Activated naive CD4-positive, alpha-beta T cell treated with anti-CD3 and anti-CD28 coated beads, Interleukin-2, amount 50 U/mL, for 72 hours (primary cell): ENCODE measurements around the gene WHRN. TPM values are rescaled to one million over a fixed set of nuclear protein-coding genes. Genes with fewer than 3 reads are reported as not detected.

ENCODE experiments used
- ATAC-seq, 2 donors: fragments of 150-1000 bp; cut with Tn5 transposase; 2 replicates each; pipeline ENCODE4 v1.10.0; 2021; ENCODE audit warnings: mild to moderate bottlenecking in 2 of 2, moderate library complexity in 2 of 2
- DNase-seq, 2 donors: peaks; one replicate each; pipeline ENCODE4 v3.0.0; 2021 to 2022; ENCODE audit warnings: low spot score in 2 of 2
- H3K27ac Mint-ChIP-seq, 2 donors: one replicate each; pipeline ENCODE4 v1.8.0; 2022; ENCODE audit warnings: mild to moderate bottlenecking in 2 of 2, mixed read lengths in 2 of 2
- H3K36me3 Mint-ChIP-seq, 2 donors: one replicate each; pipeline ENCODE4 v1.8.0; 2022; ENCODE audit warnings: mixed read lengths in 2 of 2
- H3K9me3 Mint-ChIP-seq, 2 donors: one replicate each; pipeline ENCODE4 v1.8.0; 2022; ENCODE audit warnings: mixed read lengths in 2 of 2
- total RNA-seq, 2 donors: library from RNA; stranded (reverse); gene quantifications; one replicate each; pipeline ENCODE4 v1.2.3, GENCODE V29; 2022

Gene WHRN
- total RNA-seq, 2 donors from 2014 or later, result 4.7 to 5.2 TPM

DNA sequence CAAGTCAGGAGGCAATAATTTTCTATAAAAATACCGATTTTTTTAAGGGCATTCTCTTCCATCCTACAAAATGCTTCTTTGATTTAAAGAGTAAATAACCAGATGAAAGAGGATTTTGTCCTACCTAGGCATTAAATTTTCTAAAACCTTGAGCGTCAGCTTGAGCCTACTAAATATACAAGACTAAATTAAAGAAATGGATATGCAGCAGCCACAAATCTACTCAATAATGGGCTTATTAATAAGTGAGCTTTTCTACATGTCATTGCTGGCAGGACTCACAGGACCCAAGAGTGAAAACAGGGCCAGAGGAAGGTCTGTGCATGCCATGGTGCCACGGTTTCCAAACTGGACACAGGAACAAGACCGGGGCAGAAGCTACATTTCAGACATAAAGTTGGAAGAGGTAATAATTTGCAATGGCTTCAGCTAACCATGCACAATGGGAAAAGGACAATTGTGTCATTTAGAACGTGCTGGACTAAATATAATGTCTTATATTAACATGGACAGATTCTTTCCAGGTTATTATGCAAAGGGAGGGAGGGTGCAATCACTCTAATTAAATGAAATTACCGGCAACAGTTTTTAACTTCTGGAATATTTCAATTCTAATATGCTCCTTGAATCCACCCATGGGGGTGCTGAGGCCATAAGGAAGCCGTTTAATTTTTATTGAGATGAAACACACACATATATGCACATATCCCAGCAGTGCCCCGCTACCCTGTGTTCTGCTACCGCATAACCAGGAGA, 5.2 kb downstream of the WHRN start:
- H3K9me3 Mint-ChIP-seq, result no peaks in the 10 kb centered on the region
- ATAC-seq (no peak), DNase-seq (no peak)
- H3K27ac Mint-ChIP-seq, result no peak overlapping the region
- no peaks in the 10 kb centered on the region for H3K36me3 Mint-ChIP-seq

DNA sequence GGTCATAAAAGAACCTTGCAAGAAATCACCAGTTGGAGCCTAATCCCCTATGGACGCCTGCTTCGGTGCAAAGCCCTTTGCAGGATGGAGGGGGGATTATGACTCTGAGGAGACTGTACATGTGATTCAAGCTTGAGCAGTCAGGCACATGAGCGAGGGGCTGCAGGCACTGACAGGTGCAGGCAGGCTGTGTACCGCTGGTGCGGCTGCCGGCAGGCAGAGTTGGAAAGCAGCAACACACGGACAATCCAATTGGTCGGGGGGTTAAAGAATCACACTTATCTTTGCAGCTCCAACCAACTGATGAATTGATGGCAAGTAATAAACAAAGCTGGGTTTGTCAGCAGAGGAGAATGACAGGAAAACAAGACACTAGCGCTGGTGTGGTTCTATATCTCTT, 5.7 kb downstream of the WHRN start:
- no peak overlapping the region for H3K27ac Mint-ChIP-seq
- DNase-seq (no peak), ATAC-seq (no peak)
- H3K36me3 Mint-ChIP-seq, result no peaks in the 10 kb centered on the region
- no peaks in the 10 kb centered on the region for H3K9me3 Mint-ChIP-seq

DNA sequence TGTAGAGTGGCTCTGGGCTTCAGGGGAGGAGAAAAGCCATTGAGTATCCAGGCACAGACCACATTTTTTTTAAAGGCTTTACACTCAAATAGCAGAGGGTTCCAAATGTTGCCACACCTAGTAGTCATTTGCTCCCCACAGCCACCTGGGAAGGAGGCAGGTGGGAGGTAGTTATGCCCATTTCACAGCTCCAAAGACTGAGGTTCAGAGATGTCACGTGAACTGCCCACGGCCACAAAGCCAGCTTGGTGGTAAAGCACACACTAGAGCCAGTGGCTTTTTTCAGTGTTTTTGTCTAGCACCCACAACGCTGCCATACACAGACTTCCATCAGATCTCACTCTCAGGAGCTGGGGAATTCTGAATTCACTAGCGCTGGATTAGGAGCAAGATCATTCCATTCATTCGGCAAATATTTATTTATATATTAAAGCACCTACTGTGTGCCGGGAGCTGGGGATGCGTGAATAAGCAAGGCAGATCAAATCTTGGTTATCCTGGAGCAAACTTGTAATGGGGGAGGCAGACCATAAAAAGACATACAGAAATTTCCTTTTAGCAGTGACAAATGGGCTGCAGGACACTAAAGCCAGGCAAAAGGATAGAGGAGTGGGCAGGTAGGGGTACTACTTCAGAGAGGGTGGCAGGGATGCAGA, 7.4 kb downstream of the WHRN start:
- H3K9me3 Mint-ChIP-seq, result no peaks in the 10 kb centered on the region
- H3K27ac Mint-ChIP-seq, result no peak overlapping the region
- ATAC-seq, result no peak
- H3K36me3 Mint-ChIP-seq, result no peaks in the 10 kb centered on the region
- DNase-seq, result no peak

DNA sequence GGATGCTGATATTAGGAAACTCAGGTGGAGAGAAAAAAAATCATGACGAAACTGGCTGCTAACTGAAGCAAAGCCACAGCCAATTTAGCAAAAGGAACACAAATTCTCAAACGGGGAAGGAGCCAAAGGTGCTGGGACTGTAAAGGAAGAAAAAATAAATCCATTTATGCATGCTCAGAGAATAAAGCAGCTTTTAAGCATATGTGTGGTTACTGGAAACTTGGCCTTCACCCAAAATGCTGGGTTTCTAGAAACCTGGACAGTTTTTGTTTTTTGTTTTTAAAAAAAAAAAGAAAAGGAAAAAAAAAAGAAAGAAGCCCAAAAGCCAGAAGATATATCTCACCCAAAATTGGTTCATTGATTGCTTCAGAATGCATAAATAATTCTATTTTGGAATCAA, 8.0 kb downstream of the WHRN start:
- no peak for ATAC-seq
- no peaks in the 10 kb centered on the region for H3K9me3 Mint-ChIP-seq
- no peaks in the 10 kb centered on the region for H3K36me3 Mint-ChIP-seq
- peak overlapping the region in 1 of 2 donors; percentile 19 for H3K27ac Mint-ChIP-seq
- DNase-seq, result no peak

DNA sequence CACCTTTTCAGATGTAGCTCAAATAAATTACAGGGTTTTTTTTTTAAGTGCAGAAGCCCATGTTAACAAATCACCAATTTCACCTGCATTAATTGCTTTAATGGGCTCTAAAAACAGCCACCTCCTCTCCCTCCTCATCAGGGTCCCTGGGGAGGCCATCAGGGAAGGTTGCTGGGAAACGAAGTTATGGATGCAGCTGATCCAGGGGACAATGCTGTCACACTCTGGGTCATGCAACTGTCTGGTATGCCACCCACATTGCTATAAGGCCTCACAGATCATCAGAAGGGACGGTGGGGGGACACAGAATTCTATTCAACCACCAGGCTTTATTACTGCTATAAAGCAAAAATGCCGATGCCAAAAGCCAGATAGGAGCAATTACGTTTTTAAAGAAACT, 9.3 kb downstream of the WHRN start:
- no peak overlapping the region for H3K27ac Mint-ChIP-seq
- ATAC-seq (no peak), DNase-seq (no peak)
- no peaks in the 10 kb centered on the region for H3K9me3 Mint-ChIP-seq
- H3K36me3 Mint-ChIP-seq, result no peaks in the 10 kb centered on the region

DNA sequence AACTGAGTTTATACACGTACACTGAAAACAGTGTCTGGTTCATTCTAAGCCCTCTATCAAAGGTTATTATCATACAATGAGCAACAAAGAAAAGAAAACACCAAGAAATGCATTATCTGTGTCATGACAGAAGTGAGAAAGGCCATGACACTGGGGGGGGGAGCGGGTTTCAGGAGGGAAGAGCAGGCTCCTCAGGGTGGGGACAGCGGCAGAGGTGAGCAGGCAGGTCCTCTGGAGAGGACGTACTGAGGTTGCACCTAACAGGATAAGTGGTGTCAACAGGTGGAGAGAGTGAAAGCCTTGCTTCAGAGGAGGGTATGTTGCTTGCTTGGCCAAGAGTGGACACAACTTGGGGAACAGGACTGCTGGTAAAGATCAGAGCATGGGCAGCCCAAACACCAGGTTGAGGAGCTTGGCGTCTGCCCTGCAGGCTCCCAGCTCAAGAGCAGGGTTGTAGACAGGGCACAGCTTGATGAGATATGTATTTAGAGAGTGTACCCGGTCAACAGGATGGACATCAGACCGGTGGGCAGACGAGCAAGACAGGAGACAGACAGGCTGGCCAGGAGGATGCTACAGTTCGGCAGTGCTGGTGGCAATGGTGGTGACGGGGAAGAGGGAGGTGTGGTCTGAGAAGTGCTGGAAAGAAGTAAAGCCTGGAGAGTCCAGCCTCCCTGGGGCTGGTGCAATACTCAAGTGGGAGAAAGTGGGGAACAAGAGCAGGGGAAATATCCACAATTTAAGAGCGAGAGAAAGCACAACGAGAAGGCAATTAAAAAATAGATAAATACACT, 10.3 kb downstream of the WHRN start:
- H3K27ac Mint-ChIP-seq, result peak overlapping the region in 1 of 2 donors; percentile 75
- ATAC-seq (peak in 1 of 2 donors; percentile 37), DNase-seq (no peak)

DNA sequence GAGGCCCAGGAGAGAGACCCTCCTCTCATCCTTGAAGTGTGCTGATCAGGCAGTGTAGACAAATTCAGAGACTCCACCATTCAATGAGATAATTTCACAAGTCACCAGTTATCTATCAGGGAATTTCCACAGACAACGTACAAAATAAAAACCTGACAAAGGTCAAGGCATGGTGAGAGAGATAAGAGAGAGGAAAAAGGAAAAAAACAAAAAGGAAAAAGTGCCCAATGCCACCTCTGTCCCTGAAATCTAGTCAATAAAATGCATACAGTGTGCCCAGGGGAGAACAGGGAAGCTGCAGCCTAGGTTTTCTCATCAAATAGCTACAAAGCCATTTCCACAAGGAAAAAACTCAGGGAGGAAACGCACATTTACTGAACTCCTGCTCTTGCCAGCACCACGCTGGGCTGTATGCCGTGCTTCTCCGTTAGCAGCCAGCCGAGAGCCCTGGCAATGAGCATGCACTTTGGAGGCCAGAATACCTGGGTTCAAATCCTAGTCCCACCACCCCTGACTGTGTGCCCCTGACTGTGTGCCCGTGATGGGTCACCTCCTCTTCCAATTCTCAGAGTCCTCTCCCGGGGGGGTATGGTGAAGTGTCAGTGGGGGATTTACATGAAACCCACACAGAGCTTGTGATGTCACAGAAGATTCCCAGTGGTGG, 11.6 kb downstream of the WHRN start:
- no peak for ATAC-seq
- Mint-ChIP-seq H3K9me3 (no peaks in the 10 kb centered on the region), H3K27ac (peak overlapping the region in 1 of 2 donors; percentile 44), H3K36me3 (no peaks in the 10 kb centered on the region)
- no peak for DNase-seq

More for the DNA sequence above, 10.3 kb downstream of the WHRN start:
- no peaks in the 10 kb centered on the region for H3K36me3 Mint-ChIP-seq
- H3K9me3 Mint-ChIP-seq, result no peaks in the 10 kb centered on the region

DNA sequence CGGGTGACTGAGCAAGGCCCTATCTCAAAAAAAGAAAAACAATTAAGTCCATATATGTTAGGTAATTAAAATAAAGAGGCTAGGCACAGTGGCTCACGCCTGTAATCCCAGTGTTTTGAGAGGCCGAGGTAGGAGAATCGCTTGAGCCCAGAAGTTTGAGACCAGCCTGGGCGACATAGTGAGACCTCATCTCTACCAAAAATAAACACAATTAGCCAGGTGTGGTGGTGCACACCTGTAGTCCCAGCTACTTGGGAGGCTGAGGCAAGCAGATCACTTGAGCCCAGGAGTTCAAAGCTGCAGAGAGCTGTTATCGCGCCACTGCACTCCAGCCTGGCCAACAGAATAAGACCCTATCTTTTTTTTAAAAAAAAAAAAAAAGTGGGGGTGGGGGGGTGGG, 12.3 kb downstream of the WHRN start:
- no peaks in the 10 kb centered on the region for H3K9me3 Mint-ChIP-seq
- DNase-seq, result no peak
- H3K36me3 Mint-ChIP-seq, result no peaks in the 10 kb centered on the region
- no peak overlapping the region for H3K27ac Mint-ChIP-seq
- ATAC-seq, result no peak

DNA sequence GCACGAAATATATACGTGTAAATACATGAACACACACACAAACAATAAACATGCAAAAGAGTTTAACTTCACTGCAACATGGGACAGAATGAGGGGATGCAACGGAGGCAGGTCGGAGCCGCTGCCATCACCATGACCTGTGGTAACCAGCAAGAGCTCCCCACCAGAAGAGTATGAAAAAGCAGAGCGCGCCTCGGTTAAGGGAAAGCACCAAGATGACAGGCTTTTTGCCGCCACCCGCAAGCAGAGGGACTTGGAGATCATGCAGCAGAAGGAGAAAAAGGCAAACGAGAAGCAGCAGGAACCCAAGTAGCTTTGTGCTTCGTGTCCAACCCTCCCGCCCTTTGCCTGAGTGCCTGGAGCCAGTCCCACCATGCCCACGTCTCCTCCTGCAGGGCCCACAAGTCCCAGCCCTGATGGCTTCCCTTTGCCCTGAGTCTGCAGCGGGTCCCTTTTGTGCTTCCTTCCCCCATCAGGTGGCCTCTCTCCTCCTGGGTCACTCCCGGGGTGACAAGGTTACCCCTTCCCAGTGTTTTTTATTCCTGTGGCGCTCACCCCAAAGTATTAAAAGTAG, 13.8 kb downstream of the WHRN start:
- Mint-ChIP-seq H3K9me3 (no peaks in the 10 kb centered on the region), H3K36me3 (no peaks in the 10 kb centered on the region), H3K27ac (no peak overlapping the region)
- DNase-seq (no peak), ATAC-seq (no peak)

DNA sequence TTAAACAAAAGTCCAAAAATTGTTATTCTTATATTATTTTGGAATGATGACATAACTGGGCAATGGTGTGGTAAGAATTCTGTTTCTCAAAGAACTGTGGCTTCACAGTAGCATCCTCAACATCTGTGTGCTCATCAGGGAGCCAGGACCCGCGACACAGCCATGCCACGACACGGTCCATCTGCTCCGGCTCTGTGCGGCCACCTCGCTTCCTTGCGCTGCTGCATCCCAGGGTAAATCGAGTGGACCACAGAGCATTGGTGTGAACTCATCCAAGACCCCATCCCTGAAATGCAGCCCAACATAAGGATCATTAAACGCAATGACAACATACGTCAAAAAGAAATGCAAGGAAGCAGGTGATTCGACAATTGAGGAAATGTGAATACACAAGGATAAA, 15.3 kb downstream of the WHRN start:
- no peak for DNase-seq
- no peak overlapping the region for H3K27ac Mint-ChIP-seq
- H3K9me3 Mint-ChIP-seq, result no peaks in the 10 kb centered on the region
- no peaks in the 10 kb centered on the region for H3K36me3 Mint-ChIP-seq
- no peak for ATAC-seq

DNA sequence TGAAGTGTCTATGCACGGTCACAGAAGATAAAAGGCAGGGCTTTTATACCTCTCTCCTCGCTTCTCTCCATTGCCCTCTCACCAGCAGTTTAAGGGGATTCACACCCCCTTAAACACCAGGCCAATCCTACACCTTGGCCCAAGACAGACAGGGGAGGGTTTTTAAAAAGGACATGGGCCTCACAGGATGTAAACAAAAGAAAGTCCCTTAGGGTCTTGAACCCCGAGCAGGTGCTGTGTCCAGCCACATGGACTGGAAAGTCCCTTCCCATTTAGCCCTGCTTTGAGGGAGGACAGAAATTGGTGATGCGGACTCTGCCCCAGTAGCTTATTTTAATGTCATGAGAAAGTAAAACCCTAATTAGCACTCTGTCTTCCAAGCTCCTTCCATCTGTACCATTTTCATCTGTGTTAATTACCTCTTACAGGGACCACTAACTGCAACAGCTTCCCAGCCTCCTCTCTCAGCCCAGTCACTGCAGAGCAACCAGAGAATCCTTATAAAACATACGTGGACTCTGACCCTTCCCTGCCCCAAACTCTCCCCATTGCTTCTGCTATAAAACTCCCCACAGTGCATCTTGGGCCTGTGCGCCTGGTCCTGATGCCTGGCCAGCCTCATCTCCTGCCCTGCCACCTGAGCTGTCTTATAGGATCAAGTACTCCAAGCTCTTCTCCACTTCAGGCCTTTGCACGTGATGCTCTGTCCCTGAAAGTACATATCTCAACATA, 16.7 kb downstream of the WHRN start:
- Mint-ChIP-seq H3K36me3 (peaks cover 5 to 7% of the 10 kb centered on the region in 2 donors), H3K27ac (no peak overlapping the region), H3K9me3 (peaks cover 3 to 6% of the 10 kb centered on the region in 2 donors)
- DNase-seq (no peak), ATAC-seq (no peak)

DNA sequence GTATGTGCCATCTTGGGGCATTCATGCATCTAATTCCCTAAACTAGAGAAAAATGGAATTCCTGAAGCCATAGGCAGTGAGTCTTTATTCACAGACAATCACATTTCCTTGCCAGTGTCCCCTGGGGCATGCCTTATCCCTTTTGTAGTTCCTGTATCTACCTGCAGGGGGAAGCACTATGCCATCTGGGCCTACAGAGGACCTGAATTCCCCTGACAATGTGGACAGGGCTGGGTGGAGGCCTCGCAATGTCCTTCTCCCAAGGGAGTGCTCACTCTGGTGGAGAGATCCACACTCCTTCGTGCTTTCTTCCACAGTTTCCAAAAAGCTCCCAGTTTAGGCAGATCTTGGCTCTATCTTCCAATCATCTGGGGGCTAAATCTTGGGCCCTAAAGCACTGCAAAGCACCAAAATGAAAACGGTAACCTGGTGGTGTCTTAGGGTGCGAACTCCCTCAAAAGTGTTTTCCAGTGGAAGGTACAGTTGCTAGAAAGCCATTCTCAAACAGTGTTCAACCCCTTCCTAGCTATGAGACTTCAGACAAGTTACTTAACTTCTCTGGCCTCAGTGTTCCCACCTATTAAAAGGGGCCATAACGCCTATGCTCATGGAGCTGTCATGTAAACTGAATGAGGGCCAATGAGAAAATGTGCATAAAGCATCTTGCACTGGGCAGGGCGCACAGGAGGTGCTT, 17.5 kb downstream of the WHRN start:
- ATAC-seq (peak; percentile 39 to 47), DNase-seq (peak in 1 of 2 donors; percentile 82)
- Mint-ChIP-seq H3K36me3 (peaks cover 5 to 7% of the 10 kb centered on the region in 2 donors), H3K9me3 (peaks cover 3 to 6% of the 10 kb centered on the region in 2 donors), H3K27ac (no peak overlapping the region)

DNA sequence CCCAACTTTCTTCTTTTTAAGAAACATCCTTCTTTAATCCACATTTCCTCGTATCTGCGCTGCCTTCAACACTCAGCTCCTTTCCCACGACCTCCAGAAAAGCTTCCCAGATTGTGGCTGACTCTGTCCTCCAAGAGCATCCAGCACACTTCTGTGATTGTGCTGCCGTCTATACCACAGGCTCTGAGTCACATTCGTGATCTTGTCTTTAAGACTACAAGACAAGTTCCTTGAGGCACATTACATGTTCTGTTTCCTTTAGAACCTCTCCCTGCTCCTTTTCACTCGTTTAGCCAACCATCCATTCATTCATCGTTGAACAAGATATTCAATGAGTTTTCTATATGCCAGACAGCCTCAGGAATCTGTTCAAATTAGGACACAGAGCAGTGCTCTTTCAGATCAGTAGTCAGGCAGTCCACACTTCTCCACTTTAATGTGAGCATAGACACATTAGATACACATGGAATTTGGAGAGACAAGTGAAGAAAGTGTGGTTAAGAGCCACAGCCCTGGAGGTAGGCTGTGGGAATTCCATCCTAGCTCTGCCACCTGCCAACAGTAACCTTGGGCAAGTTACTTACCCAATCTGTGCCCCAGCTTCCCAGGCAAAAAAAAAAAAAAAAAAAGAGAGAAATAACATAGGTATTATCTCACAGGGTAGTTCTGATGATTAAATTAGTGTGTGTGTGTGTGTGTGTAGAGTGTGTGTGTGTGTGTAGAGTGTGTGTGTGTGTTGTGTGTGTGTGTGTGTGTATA, 18.9 kb downstream of the WHRN start:
- ATAC-seq (no peak), DNase-seq (no peak)
- Mint-ChIP-seq H3K27ac (peak overlapping the region; percentile 70 to 72), H3K36me3 (peaks cover 5 to 7% of the 10 kb centered on the region in 2 donors), H3K9me3 (peaks cover 3 to 6% of the 10 kb centered on the region in 2 donors)

DNA sequence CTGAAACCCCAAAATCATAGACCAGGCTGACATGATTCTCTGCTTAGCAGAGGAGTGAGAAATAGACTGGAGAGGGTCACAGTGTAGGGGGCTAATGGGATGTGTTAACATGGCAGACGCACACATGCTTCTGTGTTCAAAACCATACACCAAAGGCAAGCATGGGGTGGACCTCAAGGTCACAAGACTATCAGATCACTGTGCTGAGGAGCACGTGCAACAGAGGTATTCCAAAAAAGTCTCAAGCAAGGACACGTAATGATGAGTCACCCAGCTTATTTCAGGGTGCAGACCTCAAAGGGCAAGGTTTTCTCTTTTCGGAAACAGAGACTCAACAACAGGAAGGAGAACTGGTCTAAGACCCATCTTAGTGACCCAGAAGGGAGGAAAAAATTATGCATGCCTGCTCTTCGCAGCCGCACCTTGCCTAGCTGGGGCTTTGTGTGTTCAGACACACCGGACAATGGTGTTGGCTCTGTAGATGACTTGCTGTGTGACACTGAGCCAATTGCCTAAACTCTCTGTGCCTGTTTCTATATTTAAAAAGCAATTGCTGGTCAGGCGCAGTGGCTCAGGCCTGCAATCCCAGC, 20.3 kb downstream of the WHRN start:
- DNase-seq, result peak; percentile 52 to 81
- Mint-ChIP-seq H3K36me3 (peaks cover 5 to 7% of the 10 kb centered on the region in 2 donors), H3K27ac (peak overlapping the region; percentile 77 to 80), H3K9me3 (peaks cover 3 to 6% of the 10 kb centered on the region in 2 donors)
- ATAC-seq, result peak; percentile 91 to 92
